HG02840 (cell line): ENCODE data around the gene MUC20.
"Not testable (repeated sequence)": the region's sequence is repeated elsewhere in the genome, so short reads cannot be mapped to it uniquely, and the experiment has no call there.

ENCODE experiments used
- ATAC-seq: cut with Tn5 transposase; IDR thresholded peaks from one replicate; pipeline ENCODE4 v1.9.1; 2021; ENCODE audit warnings: mild to moderate bottlenecking, moderate library complexity, moderate number of reproducible peaks; ENCODE audit not compliant: unreplicated experiment, low FRiP score

Gene MUC20

GRCh38 chr3:195709676-195710085 lies 11.1 kb upstream of the MUC20 start:
- no peak for ATAC-seq

DNA sequence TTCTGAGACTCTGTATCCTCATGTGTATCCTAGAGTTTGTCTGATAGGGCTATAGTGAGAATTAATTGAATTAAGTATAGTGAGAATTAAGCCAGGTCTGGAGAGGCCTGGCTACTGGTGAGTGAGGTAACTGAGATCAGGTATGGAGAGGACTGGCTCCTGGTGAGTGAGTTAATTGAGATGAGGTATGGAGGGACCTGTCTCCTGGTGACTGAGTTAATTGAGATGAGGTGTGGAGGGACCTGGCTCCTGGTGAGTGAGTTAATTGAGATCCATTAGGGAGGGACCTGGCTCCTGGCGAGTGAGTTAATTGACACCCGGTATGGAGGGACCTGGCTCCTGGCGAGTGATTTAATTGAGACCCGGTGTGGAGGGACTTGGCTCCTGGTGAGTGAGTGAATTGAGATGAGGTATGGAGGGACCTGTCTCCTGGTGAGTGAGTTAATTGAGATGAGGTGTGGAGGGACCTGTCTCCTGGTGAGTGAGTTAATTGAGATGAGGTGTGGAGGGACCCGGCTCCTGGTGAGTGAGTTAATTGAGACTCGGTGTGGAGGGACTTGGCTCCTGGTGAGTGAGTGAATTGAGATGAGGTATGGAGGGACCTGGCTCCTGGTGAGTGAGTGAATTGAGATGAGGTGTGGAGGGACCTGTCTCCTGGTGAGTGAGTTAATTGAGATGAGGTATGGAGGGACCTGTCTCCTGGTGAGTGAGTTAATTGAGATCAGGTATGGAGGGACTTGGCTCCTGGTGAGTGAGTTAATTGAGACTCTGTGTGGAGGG lies 10.5 kb upstream of the MUC20 start:
- ATAC-seq: not testable (repeated sequence)

DNA sequence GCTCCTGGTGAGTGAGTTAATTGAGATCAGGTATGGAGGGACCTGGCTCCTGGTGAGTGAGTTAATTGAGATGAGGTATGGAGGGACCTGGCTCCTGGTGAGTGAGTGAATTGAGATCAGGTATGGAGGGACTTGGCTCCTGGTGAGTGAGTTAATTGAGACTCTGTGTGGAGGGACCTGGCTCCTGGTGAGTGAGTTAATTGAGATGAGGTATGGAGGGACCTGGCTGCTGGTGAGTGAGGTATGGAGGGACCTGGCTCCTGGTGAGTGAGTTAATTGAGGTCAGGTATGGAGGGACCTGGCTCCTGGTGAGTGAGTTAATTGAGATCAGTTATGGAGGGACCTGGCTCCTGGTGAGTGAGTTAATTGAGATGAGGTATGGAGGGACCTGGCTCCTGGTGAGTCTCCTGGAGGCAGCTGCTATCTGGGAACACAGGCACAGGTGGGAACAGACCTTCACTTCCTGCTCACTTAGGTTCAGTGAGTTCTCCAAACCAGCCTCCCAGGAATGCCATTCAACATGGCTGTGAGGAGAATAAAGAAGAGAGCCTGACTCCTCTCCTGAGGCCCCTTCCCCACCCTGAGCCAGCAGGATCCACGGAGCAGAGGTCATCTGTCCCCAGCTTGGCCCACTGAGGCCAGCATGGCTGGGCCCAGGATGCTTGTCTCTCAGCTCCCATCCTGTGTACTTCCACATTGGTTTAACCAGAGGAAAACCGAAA lies 9.5 kb upstream of the MUC20 start:
- not testable (repeated sequence) for ATAC-seq

DNA sequence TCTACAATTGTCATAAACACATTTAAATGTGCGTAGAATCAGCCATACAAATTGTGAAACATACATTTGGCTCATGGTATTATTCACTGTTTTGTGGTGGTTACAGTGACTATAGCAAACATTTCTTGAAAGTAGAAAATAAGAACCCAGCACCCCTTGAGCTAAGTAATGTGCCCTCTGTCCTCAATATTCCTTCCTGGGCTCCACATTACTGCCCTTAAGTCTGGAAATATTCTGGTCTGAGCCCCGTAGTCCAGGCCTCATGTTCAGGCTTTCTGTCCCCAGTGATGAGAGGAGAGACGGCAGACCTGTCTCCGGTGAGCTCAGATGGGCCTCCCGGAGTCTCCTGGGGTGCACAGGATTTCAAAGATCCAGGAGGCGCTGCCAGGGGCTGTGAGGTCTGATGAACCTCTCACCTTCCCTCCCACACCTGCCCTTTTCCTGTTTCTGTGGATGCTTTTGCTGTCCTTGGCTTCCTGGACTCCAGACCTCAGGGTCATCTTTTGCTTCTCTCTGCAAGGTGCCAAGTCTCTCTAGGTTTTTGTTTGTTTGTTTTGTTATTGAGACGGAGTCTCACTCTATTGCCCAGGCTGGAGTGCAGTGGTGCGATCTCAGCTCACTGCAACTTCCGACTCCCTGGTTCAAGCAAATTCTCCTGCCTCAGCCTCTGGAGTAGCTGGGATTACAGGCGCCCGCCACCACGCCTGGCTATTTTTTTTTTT lies 8.8 kb upstream of the MUC20 start:
- no peak for ATAC-seq

DNA sequence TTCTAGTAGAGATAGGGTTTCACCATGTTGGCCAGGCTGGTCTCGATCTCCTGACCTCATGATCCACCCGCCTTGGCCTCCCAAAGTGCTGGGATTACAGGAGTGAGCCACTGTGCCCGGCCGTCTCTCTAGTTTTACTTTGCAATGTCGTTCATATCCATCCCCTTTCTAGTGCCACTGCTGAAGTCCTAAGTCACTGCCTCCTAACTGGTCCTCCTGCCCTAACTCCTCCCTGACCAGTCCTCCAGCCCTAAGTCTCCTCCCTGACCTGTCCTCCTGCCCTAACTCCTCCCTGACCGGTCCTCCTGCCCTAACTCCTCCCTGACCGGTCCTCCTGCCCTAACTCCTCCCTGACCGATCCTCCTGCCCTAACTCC lies 8.3 kb upstream of the MUC20 start:
- ATAC-seq: not testable (repeated sequence)

DNA sequence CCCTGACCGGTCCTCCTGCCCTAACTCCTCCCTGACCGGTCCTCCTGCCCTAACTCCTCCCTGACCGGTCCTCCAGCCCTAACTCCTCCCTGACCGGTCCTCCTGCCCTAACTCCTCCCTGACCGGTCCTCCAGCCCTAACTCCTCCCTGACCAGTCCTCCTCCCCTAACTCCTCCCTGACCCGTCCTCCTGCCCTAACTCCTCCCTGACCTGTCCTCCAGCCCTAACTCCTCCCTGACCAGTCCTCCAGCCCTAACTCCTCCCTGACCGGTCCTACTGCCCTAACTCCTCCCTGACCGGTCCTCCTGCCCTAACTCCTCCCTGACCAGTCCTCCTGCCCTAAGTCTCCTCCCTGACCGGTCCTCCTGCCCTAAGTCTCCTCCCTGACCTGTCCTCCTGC lies 7.6 kb upstream of the MUC20 start:
- ATAC-seq: not testable (repeated sequence)

- ATAC-seq: no peak
Measured at GRCh38 chr3:195714380-195715011, 6.3 kb upstream of the MUC20 start.

DNA sequence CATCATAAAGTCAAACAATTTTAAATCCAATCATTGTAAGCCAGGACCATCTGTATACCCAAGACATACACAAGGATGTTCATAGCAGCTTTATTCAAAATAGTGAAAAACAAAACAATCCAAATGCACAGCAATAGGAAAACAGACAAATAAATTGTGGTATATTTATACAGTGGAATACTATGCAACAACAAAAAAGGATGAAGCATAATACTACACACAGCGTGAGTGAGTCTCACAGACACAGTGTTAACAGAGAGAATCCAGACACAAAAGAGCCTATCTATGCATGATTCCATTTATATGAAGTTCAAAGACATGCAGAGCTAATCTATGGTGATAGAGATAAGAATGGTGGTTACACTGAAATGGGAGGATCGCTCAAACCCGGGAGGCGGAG lies 5.6 kb upstream of the MUC20 start:
- no peak for ATAC-seq

- ATAC-seq: no peak
Measured at GRCh38 chr3:195715583-195716266, 5.1 kb upstream of the MUC20 start.

DNA sequence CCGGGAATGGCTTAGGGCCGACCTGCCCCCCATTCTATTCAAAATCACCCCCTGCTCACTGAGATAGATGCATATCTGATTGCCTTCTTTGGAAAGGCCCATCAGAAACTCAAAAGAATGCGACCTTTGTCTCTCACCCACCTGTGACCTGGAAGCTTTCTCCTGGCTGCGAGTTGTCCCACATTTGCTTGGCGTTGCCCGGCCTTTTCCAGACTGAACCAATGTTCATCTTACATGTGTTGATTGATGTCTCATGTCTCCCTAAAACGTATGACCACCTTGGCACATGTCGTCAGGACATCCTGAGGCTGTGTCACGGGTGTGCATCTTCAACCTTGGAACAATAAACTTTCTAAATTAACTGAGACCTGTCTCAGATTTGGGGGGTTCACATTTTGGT lies 3.4 kb upstream of the MUC20 start:
- ATAC-seq: no peak

- no peak for ATAC-seq
Measured at GRCh38 chr3:195717852-195718476, 2.8 kb upstream of the MUC20 start.

- no peak for ATAC-seq
Measured at GRCh38 chr3:195718477-195718984, 2.2 kb upstream of the MUC20 start.

- ATAC-seq: not testable (repeated sequence)
Measured at GRCh38 chr3:195719514-195720254, 1.1 kb upstream of the MUC20 start.

DNA sequence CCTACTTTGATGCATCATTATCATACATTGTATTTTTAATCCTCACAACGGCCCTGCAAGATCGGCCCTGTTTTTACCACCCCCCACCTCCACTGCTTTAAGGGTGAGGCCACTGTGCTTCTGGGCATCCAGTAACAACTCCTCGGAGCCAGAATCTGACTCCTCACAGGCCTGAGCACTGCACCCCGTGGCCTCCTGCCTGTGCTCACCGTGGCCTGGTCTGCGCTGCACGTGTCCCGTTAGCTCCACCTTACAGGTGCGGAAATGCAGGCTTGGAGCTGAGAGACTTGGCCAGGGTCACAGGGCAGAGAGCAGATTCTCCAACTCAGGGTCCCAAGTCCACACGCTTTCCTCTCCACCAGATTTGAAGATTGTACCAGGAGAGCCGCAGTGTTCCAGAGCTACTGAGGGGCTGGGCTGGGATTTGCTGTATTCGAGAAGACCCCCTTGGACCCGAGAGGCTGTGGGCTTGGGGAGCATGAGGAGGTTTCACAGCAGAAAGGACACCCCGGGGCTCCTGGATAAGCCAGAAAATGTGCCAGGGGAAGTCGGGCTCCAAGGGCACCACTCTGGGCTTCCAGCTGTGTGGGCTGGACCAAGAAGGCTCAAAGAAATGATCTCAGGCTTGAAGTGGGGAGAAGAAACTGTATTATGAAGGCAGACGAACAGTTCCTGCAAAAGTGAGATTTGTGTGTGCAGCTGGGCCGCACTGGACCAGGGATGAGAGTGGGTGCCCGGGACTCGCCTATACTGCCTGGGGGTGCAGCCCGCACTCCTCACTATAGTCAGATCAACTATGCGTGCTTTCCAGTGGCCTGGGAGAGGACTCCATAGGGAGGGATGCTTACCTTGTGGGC lies 1.6 kb downstream of the MUC20 start:
- not testable (repeated sequence) for ATAC-seq

DNA sequence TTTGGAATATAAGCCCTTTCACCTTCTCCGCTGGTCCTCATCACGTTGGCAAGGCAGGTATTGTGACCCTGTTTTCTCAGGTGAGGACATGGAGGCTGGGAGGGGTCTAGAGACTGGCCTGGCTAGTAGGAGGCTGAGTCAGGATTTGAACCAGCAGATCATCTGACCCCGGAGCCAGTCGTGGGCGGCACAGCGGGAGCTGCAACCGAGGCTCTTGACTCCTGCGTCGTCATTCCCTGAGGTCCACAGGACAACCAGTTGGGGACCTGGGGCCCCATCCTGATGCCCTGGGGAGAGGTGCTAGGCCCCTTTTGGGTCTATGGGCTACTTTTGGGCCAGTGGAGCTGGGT lies 2.2 kb downstream of the MUC20 start:
- not testable (repeated sequence) for ATAC-seq

DNA sequence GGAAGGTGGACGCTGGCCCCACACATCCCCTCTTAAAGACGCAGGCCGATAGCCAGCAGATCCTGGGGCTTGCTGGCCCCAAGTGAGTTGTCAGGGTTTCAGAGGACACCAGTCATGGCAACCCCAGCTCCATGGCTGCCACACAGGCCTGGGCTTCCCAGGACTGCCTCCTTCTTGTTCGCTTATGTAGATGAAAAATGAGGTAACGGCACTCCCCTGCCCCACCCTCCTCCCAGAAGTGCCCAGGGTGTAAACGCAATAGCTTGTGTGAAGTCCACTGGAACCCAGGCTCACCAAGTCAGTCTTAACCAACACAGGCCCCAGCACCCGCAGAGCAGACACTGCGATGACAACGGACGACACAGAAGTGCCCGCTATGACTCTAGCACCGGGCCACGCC lies 3.6 kb downstream of the MUC20 start:
- not testable (repeated sequence) for ATAC-seq

- not testable (repeated sequence) for ATAC-seq
Measured at GRCh38 chr3:195725916-195726740, 5.3 kb downstream of the MUC20 start.
